DMS79 treated with DMSO at 0.1 percent for 48 hours (cell line): ENCODE data around the gene NUDT3.
"Not testable (repeated sequence)": the region's sequence is repeated elsewhere in the genome, so short reads cannot be mapped to it uniquely, and the experiment has no call there.

Source experiments
- DNase-seq: peaks from one replicate; lab custom pipeline; 2025; lab: John Stamatoyannopoulos, UW

Gene NUDT3

DNA sequence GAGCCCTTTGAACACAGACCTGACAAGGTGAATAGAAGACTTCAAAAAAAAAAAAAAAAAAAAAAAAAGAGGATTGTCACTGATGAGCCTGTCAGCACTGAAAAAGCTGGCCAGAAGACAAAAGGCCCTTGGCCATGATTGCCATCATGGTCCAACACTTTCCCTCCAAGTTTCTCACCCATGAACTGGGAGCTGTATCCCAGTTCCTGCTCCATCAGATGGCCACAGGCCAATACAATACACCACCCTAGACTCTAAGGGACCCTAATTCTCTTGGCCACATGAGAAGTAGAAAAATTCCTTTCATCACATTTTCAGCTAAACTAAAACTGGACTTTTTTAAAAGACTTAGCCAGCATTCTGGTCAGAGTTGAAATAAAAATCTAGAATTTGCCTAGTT is 50.2 kb downstream of the NUDT3 start:
- no peak for DNase-seq

- no peak for DNase-seq
Measured at GRCh38 chr6:34341481-34341971, 50.9 kb downstream of the NUDT3 start.

DNA sequence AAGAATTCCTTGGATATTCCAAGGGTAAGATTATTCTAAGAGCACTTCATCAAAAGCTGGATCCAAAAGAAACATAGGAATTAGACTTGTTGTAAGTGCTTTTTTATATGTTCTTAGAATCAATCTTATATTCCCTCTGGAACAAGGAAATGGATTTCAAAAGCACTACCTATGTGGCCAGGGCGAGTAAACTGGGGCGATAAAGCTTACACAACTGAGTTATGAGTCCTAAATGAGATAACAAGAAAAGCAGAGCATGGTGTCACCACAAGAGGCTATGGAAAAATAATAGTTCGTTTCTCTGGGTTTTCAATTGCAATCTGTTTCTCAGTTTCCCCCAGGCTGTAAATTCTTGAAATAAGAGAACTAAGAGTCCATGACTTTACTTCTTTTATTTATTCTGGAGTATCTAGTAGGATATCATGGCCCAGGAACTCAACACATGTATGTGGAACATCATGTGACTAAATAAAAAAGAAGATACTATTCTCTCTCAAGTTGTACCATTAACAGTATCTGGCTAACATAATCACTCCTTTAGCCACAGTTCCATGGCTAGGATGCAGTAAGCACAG is 51.5 kb downstream of the NUDT3 start:
- DNase-seq, result no peak

- DNase-seq, result no peak
Measured at GRCh38 chr6:34340394-34340793, 52.1 kb downstream of the NUDT3 start.

DNA sequence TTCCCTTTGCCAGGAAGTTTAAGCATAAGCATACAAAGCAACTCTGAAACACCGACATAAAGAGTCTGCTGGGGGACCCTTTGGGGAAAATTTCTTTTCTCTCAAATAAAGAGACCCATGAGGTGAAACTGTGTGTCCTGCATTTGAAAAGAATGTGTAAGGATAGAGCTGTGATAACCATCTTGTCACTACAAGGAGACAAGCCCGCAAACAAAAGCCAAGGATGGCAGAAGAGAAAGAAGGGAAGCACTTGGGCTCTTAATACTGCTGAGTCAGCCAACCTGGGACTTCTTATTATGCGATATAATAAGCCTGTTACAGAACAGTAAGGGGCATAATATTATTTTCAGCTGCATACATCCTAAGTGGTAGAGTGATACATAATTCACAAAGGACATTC is 52.5 kb downstream of the NUDT3 start:
- no peak for DNase-seq

- no peak for DNase-seq
Measured at GRCh38 chr6:34339432-34339831, 53.0 kb downstream of the NUDT3 start.

DNA sequence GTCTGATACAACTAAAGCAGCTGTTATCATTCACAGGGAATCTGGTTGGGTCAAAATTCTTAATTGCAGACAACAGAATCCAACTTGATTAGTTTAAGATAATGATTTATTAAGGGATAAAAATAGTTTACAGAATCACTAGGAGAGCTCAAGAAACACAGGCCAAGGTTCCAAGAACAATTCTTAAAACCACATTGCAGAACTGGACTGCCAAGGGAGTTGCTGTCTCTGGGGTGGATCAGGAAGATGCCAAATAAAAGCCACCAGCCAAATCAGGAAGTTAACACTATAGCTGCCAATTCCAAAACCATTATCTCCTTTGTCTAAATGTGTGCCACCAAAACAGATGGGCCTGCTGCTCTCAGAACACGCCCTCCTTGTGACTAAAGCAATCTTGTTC is 53.7 kb downstream of the NUDT3 start:
- no peak for DNase-seq

DNA sequence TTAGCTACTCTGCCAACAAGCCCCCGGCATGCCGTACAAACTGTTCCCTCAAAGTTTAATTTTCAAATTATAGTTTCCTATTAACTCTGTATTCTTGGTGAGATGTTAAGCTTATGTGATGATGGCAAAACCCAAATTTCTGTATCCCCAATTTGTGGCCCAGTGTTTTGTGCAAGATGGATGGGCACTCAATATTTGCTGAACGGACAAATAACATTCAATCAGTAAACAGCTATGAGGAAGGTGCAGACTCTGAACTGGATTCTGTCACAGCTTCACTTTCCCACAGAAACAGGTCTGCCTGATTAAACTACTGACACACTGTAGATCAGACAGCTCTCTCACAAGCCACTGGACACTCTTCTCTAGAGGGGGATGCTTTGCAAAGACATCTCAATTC is 54.1 kb downstream of the NUDT3 start:
- no peak for DNase-seq

GRCh38 chr6:34334796-34335416 is 57.6 kb downstream of the NUDT3 start:
- DNase-seq, result no peak

DNA sequence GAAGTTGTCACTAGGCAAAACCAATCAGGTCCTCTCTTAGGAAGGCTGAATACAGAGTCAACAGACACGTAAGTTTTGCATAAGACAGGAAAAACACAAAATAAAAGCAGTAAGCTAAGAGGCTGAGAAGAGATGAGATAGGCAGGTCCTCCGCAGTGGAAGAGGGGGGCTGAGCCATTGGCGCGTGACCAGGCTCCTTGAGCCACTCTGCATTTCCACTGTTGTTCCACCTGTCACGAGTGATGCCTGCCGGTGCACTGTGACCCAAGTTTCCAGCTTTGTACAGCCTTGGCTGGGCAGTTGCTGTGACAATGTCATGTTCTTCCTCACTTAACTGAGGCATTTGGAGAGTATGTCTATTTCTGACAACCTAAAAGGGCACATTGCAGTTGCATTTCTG is 58.6 kb downstream of the NUDT3 start:
- no peak for DNase-seq

GRCh38 chr6:34332251-34333198 is 59.9 kb downstream of the NUDT3 start:
- no peak for DNase-seq

- DNase-seq, result no peak
Measured at GRCh38 chr6:34331371-34332050, 61.0 kb downstream of the NUDT3 start.

DNA sequence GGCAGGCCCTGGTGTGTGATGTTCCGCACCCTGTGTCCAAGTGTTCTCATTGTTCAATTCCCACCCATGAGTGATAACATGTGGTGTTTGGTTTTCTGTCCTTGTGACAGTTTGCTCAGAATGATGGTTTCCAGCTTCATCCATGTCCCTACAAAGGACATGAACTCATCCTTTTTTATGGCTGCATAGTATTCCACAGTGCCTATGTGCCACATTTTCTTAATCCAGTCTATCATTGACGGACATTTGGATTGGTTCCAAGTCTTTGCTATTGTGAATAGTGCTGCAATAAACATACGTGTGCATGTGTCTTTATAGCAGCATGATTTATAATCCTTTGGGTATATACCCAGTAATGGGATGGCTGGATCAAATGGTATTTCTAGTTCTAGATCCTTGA is 62.7 kb downstream of the NUDT3 start:
- not testable (repeated sequence) for DNase-seq

GRCh38 chr6:34328969-34329368 is 63.5 kb downstream of the NUDT3 start:
- no peak for DNase-seq

DNA sequence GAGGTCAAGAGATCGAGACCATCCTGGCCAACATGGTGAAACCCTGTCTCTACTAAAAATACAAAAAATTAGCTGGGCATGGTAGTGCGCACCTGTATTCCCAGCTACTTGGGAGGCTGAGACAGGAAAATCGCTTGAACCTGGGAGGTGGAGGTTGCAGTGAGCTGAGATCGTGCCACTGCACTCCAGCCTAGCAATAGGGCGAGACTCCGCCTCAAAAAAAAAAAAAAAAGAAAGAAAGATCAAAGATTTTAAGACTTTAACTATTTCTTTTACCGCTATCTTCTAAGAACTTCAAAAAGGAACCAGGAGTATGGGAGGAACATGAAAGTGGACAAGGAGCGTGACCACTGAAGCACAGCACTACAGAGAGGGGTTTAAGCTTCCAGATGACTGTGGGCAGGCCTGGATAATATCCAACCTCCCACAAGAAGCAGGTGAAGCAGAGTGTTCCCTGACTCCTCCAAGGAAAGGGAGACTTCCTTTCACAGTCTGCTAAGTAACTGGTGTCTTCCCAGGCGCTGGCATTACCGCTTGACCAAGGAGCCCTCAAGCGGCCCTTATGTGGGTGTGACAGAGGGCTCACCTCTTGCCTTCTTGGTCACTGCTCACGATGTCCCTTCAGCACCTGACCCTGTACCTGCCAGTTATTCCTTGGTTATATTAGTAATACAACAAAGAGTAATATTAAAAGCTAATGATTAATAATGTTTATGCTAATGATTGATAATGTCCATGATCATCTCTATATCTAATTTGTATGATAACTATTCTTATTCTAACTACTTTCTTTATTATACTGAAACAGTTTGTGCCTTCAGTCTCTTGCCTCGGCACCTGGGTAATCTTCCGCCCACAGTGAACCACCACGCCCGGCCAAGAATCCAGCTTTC is 64.9 kb downstream of the NUDT3 start:
- peak; percentile 26 for DNase-seq

DNA sequence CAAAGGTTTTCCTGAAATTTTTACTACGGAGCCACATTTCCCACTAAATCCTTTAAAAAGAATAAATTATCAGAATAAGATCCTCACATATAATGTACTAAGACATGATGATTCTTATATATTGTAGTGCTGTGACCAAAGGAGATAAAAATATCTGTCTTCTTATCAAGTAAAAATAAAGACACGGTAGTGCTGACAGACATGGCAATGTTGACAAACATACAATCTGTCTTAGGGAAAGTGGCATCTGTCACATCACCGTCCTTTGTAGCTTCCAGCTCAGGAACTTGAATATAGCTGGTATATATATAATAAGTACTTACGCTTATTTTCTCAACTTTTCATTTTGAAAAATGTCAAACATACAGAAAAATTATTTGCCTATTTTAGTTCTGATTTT is 66.8 kb downstream of the NUDT3 start:
- DNase-seq, result no peak

- no peak for DNase-seq
Measured at GRCh38 chr6:34324738-34325444, 67.6 kb downstream of the NUDT3 start.

DNA sequence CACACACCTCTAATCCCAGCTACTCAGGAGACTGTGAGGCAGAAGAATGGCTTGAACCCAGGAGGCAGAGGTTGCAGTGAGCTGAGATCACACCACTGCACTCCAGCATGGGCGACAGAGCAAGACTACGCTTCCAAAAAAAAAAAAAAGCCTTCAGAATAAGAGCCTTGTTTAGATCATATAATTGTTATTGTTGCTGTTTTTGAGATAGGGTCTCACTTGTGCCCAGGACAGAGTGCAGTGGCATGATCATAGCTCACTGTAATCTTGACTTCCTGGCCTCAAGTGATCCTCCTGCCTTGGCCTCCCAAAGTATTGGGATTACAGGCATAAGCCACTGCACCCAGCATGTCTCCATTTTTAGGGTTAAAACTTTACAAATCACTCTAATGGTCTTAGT is 68.2 kb downstream of the NUDT3 start:
- not testable (repeated sequence) for DNase-seq

DNA sequence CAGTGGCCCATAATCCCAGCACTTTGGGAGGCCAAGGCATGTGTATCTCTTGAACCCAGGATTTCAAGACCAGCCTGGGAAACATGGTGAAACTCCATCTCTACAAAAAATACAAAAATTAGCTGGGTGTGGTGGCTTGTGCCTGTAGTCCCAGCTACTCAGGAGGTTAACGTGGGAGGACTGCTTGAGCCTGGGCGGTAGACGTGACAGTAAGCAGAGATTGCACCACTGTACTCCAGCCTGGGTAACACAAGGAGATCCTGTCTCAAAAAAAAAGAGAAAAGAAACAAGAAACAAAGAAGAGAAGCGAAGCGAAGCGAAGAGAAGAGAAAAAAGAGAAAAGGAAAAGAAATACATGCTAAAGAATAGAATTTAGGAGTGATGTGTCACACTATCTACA is 69.2 kb downstream of the NUDT3 start:
- no peak for DNase-seq

DNA sequence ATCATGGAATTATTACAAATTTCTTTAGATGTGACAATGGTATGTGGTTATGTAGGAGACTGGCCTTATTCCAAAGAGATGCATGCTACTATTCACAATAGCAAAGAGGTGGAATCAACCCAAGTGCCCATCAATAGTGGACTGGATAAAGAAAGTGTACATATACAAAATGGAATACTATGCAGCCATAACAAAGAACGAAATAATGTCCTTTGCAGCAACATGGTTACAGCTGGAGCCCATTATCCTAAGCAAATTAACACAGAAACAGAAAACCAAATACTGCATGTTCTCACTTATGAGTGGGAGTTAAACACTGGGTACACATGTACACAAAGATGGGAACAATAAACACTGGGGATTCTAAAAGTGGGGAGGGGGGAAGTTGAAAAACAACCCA is 69.7 kb downstream of the NUDT3 start:
- DNase-seq, result no peak

DNA sequence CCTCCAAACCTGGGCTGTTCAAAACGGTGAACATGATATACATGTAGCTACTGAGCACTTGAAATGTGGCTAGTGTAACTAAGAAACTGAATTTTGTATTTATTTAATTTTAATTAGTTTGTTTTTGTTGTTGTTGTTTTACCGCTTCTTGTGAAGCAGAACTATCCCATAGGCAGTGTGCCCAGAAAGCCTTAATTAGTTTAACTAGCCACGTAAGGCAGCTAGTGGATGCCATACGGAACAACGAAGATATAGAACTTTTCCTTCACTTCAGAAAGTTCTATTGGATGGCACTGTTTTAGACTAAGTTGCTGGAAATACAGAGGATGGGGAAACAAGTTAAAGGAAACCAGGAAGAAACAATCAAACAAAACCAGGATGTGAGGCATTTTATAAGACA is 70.6 kb downstream of the NUDT3 start:
- DNase-seq, result no peak
